Gastrocnemius medialis (tissue), 4 donors: ENCODE data around the gene CCDC88A.

Source experiments
- POLR2A ChIP-seq, 2 donors: fragments of 450-650 bp; IDR thresholded peaks; one replicate each; pipeline ENCODE4 v1.6.1; 2017; ENCODE audit warnings: antibody characterized with exemption in 2 of 2, mild to moderate bottlenecking in 2 of 2, moderate library complexity in 2 of 2
- TF ChIP-seq, protein P1 (sequence below), 5 experiments: fragments of 450-650 bp in 3 of 5; fragments of 200-600 bp in 2 of 5; sonication (generic) in 2 of 5; IDR thresholded peaks in 4 of 5; conservative IDR thresholded peaks in 1 of 5; 1 replicate in 4 of 5; 2 replicates in 1 of 5; pipeline ENCODE4 v1.5.1; 2016 to 2019; ENCODE audit warnings: antibody characterized with exemption in 5 of 5, mild to moderate bottlenecking in 3 of 5, moderate library complexity in 3 of 5

DNA sequence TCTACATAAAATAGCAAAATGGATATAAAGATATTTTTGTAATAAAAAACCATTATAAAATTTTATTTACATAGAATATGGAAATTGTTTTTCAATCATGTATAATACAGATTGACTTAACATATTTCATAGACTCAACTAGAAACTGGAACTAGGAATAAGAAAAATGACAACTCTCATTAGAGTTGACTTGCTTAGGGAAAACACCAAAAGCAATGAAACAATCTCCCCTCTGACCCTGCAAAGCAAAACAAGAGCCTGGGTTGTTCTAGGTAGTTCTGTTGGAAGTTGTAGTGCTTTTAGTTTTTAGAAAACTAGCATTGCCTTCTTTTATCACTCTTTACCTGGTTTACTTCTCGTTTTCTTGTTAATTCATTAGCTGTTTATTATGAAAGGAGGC lies 118.4 kb downstream of the CCDC88A start:
- TF ChIP-seq, protein P1, sequence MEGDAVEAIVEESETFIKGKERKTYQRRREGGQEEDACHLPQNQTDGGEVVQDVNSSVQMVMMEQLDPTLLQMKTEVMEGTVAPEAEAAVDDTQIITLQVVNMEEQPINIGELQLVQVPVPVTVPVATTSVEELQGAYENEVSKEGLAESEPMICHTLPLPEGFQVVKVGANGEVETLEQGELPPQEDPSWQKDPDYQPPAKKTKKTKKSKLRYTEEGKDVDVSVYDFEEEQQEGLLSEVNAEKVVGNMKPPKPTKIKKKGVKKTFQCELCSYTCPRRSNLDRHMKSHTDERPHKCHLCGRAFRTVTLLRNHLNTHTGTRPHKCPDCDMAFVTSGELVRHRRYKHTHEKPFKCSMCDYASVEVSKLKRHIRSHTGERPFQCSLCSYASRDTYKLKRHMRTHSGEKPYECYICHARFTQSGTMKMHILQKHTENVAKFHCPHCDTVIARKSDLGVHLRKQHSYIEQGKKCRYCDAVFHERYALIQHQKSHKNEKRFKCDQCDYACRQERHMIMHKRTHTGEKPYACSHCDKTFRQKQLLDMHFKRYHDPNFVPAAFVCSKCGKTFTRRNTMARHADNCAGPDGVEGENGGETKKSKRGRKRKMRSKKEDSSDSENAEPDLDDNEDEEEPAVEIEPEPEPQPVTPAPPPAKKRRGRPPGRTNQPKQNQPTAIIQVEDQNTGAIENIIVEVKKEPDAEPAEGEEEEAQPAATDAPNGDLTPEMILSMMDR (IDR thresholded peaks at IDR 0.05 in 4 of 5, conservative IDR thresholded peaks at IDR 0.05 in 1 of 5) = no peak
- no peak for TF ChIP-seq POLR2A (IDR thresholded peaks at IDR 0.05)
